Neural progenitor cell (in vitro differentiated cells): ENCODE results near the gene AMN. TPM values are rescaled to one million over a fixed set of nuclear protein-coding genes. Genes with fewer than 3 reads are reported as not detected.

Experiments used
- DNase-seq: peaks from one replicate; pipeline ENCODE4 v3.0.0-alpha.2; 2016; ENCODE audit warnings: low spot score
- H2AFZ ChIP-seq: fragments of 200-600 bp; sonication (generic); replicated peaks from 2 replicates; pipeline ENCODE4 v1.6.1; 2016; ENCODE audit warnings: antibody characterized with exemption
- H3F3A ChIP-seq: fragments of 200-600 bp; sonication (generic); 2 replicates; pipeline ENCODE4 v1.6.1; 2016; ENCODE audit warnings: antibody characterized with exemption, low read depth
- H3K27ac ChIP-seq: fragments of 200-600 bp; sonication (generic); 2 replicates; pipeline ENCODE4 v1.5.1; 2016; ENCODE audit warnings: mild to moderate bottlenecking
- H3K27me3 ChIP-seq: fragments of 200-600 bp; sonication (generic); 2 replicates; pipeline ENCODE4 v1.6.1; 2016; ENCODE audit warnings: mild to moderate bottlenecking, moderate library complexity
- H3K36me3 ChIP-seq: fragments of 200-600 bp; sonication (generic); 2 replicates; pipeline ENCODE4 v1.5.1; 2016
- H3K4me1 ChIP-seq: fragments of 200-600 bp; sonication (generic); 2 replicates; pipeline ENCODE4 v1.6.1; 2016; ENCODE audit warnings: mixed run types
- H3K4me2 ChIP-seq: fragments of 200-600 bp; sonication (generic); 2 replicates; pipeline ENCODE4 v1.6.1; 2016
- H3K4me3 ChIP-seq: fragments of 200-600 bp; sonication (generic); 2 replicates; pipeline ENCODE4 v1.5.1; 2016
- H3K79me2 ChIP-seq: fragments of 200-600 bp; sonication (generic); 2 replicates; pipeline ENCODE4 v1.6.1; 2016; ENCODE audit warnings: low read depth
- H3K9ac ChIP-seq: fragments of 200-600 bp; sonication (generic); 2 replicates; pipeline ENCODE4 v1.6.1; 2016
- H3K9me3 ChIP-seq: fragments of 200-600 bp; sonication (generic); 2 replicates; pipeline ENCODE4 v1.5.1; 2016; ENCODE audit warnings: low read depth
- H4K20me1 ChIP-seq: fragments of 200-600 bp; sonication (generic); 2 replicates; pipeline ENCODE4 v1.6.1; 2016; ENCODE audit warnings: low read depth
- H3K27ac Mint-ChIP-seq: 3 replicates; pipeline ENCODE4 v1.8.0; 2021; ENCODE audit warnings: mixed read lengths
- H3K27me3 Mint-ChIP-seq: 2 replicates; pipeline ENCODE4 v1.8.0; 2022; ENCODE audit warnings: low read depth, mild to moderate bottlenecking, inconsistent platforms, moderate library complexity, mixed read lengths; ENCODE audit not compliant: insufficient read depth
- H3K36me3 Mint-ChIP-seq: 3 replicates; pipeline ENCODE4 v1.8.0; 2021; ENCODE audit warnings: mixed read lengths
- H3K4me1 Mint-ChIP-seq: 3 replicates; pipeline ENCODE4 v1.8.0; 2021; ENCODE audit warnings: mixed read lengths
- H3K4me3 Mint-ChIP-seq: 3 replicates; pipeline ENCODE4 v1.8.0; 2021; ENCODE audit warnings: mild to moderate bottlenecking, moderate library complexity, mixed read lengths
- H3K9me3 Mint-ChIP-seq: 3 replicates; pipeline ENCODE4 v1.8.0; 2020; ENCODE audit warnings: mixed read lengths
- EZH2 ChIP-seq: fragments of 200-600 bp; sonication (generic); IDR thresholded peaks from 2 replicates; pipeline ENCODE4 v1.6.1; 2017; ENCODE audit warnings: antibody characterized with exemption, mild to moderate bottlenecking, moderate library complexity
- EZH2phosphoT487 ChIP-seq: fragments of 200-600 bp; sonication (generic); IDR thresholded peaks from 2 replicates; pipeline ENCODE4 v1.6.1; 2017; ENCODE audit warnings: antibody characterized with exemption
- total RNA-seq: library from RNA; depleted of rRNA; stranded (reverse); fragments of >200 nt; gene quantifications from 2 replicates; pipeline ENCODE4 v1.2.3, GENCODE V29; 2015; ENCODE audit warnings: low replicate concordance
- TF ChIP-seq, protein P1 (sequence below): fragments of 200-600 bp; sonication (generic); IDR thresholded peaks from 2 replicates; pipeline ENCODE4 v1.5.1; 2017; ENCODE audit warnings: antibody characterized with exemption, mild to moderate bottlenecking

AMN gene
- total RNA-seq, 1 donor from 2014 or later, result not detected

DNA sequence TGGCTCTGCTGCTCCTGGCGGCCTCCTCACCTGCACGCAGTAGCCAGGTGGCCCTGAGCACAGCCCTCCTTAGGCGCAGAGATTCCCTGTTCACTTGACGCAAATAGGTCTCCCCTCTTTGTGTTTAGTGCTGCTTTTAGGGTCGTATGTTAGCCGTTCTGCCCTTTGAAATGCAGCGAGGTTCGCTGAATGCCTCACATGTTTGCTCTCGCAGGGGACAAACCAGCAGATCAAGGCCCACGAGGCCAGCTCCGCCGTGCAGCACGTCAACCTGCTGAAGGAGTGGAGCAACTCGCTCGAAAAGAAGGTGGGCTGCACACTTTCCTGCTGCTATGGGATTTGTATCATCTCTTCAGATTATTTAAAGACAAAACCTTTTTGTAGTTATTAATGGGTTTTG lies 31.4 kb upstream of the AMN start:
- Histone ChIP-seq H3K9me3 (no peaks in the 10 kb centered on the region), H4K20me1 (no peaks in the 10 kb centered on the region), H3K9ac (no peak overlapping the region), H3K4me2 (no peak overlapping the region), H3K4me3 (no peak overlapping the region), H3K27me3 (no peaks in the 10 kb centered on the region), H3K27ac (no peak overlapping the region), H3K79me2 (no peaks in the 10 kb centered on the region), H3K4me1 (no peaks in the 10 kb centered on the region), H3F3A (no peaks in the 10 kb centered on the region), H2AFZ (no peak overlapping the region), H3K36me3 (no peaks in the 10 kb centered on the region)
- H3K4me3 Mint-ChIP-seq, result no peak overlapping the region
- H3K9me3 Mint-ChIP-seq, result no peaks in the 10 kb centered on the region
- TF ChIP-seq, protein P1, sequence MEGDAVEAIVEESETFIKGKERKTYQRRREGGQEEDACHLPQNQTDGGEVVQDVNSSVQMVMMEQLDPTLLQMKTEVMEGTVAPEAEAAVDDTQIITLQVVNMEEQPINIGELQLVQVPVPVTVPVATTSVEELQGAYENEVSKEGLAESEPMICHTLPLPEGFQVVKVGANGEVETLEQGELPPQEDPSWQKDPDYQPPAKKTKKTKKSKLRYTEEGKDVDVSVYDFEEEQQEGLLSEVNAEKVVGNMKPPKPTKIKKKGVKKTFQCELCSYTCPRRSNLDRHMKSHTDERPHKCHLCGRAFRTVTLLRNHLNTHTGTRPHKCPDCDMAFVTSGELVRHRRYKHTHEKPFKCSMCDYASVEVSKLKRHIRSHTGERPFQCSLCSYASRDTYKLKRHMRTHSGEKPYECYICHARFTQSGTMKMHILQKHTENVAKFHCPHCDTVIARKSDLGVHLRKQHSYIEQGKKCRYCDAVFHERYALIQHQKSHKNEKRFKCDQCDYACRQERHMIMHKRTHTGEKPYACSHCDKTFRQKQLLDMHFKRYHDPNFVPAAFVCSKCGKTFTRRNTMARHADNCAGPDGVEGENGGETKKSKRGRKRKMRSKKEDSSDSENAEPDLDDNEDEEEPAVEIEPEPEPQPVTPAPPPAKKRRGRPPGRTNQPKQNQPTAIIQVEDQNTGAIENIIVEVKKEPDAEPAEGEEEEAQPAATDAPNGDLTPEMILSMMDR, result no peak
- TF ChIP-seq EZH2 (no peak), EZH2phosphoT487 (no peak)
- no peak for DNase-seq
- no peak overlapping the region for H3K27ac Mint-ChIP-seq
- no peaks in the 10 kb centered on the region for H3K4me1 Mint-ChIP-seq
- H3K36me3 Mint-ChIP-seq, result peaks cover 14% of the 10 kb centered on the region
- no peaks in the 10 kb centered on the region for H3K27me3 Mint-ChIP-seq

DNA sequence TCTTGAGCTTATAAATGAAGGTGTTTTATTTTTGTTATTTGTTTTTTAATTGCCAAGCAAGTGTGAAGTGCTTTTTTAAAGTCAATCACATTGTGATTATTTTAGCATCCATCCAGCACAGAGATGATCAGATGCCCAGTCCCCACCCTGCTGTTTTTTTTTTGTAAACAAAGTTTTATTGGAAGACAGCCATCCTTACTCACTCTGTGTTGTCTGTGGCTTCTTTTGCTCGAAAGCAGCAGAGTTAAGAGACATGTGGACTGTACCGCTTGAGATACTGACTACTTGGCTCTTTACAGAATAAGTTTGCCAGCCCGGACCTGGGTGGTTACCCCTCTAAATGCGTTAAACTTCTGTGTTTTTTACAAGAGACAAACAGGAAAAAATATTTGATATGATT lies 30.9 kb upstream of the AMN start:
- DNase-seq, result no peak
- Histone ChIP-seq H3K9ac (no peak overlapping the region), H3K36me3 (no peaks in the 10 kb centered on the region), H3K27me3 (no peaks in the 10 kb centered on the region), H3K9me3 (no peaks in the 10 kb centered on the region), H3K4me1 (no peaks in the 10 kb centered on the region), H3F3A (no peaks in the 10 kb centered on the region), H4K20me1 (no peaks in the 10 kb centered on the region), H3K4me2 (no peak overlapping the region), H3K79me2 (no peaks in the 10 kb centered on the region), H2AFZ (no peak overlapping the region), H3K4me3 (no peak overlapping the region), H3K27ac (no peak overlapping the region)
- no peak overlapping the region for H3K4me3 Mint-ChIP-seq
- H3K27ac Mint-ChIP-seq, result no peak overlapping the region
- no peaks in the 10 kb centered on the region for H3K27me3 Mint-ChIP-seq
- no peaks in the 10 kb centered on the region for H3K9me3 Mint-ChIP-seq
- H3K36me3 Mint-ChIP-seq, result peaks cover 14% of the 10 kb centered on the region
- TF ChIP-seq EZH2, result no peak
- no peak for TF ChIP-seq EZH2phosphoT487
- TF ChIP-seq, protein P1, result no peak
- H3K4me1 Mint-ChIP-seq, result no peaks in the 10 kb centered on the region

DNA sequence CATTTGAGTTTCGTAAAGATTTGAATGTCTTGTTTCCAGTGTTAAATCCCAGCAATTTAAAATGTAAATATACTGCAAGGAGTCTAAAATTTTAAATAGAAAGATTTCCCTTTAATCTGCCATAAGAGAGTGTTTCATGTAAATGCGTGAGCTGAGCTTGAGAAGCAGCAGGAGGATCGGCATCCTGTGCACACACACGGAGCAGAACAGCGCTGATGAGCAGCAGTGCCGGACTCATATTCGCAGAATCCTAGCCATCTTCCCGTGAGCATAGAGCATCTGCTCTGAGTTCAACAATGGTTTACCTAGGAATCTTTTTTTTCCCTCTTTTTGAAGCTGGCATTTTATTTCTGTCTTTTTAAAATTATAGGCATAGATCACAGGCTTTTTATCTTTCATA lies 29.8 kb upstream of the AMN start:
- Histone ChIP-seq H3K9ac (no peak overlapping the region), H3K27ac (no peak overlapping the region), H3K4me1 (no peaks in the 10 kb centered on the region), H3K79me2 (no peaks in the 10 kb centered on the region), H3K4me2 (no peak overlapping the region), H3F3A (no peaks in the 10 kb centered on the region), H3K36me3 (no peaks in the 10 kb centered on the region), H2AFZ (no peak overlapping the region), H4K20me1 (no peaks in the 10 kb centered on the region), H3K9me3 (no peaks in the 10 kb centered on the region), H3K4me3 (no peak overlapping the region), H3K27me3 (no peaks in the 10 kb centered on the region)
- no peak for TF ChIP-seq EZH2
- TF ChIP-seq EZH2phosphoT487, result no peak
- TF ChIP-seq, protein P1, result no peak
- H3K4me3 Mint-ChIP-seq, result no peak overlapping the region
- H3K36me3 Mint-ChIP-seq, result peaks cover 13% of the 10 kb centered on the region
- H3K27me3 Mint-ChIP-seq, result no peaks in the 10 kb centered on the region
- no peak overlapping the region for H3K27ac Mint-ChIP-seq
- DNase-seq, result no peak
- no peaks in the 10 kb centered on the region for H3K9me3 Mint-ChIP-seq
- H3K4me1 Mint-ChIP-seq, result no peaks in the 10 kb centered on the region
